NCI-H2029 (cell line): ENCODE data around the gene MAN1A1.
"Not testable (repeated sequence)": the region's sequence is repeated elsewhere in the genome, so short reads cannot be mapped to it uniquely, and the experiment has no call there.

Experiments used
- DNase-seq: peaks from one replicate; lab custom pipeline; 2025; lab: John Stamatoyannopoulos, UW

The MAN1A1 gene

DNA sequence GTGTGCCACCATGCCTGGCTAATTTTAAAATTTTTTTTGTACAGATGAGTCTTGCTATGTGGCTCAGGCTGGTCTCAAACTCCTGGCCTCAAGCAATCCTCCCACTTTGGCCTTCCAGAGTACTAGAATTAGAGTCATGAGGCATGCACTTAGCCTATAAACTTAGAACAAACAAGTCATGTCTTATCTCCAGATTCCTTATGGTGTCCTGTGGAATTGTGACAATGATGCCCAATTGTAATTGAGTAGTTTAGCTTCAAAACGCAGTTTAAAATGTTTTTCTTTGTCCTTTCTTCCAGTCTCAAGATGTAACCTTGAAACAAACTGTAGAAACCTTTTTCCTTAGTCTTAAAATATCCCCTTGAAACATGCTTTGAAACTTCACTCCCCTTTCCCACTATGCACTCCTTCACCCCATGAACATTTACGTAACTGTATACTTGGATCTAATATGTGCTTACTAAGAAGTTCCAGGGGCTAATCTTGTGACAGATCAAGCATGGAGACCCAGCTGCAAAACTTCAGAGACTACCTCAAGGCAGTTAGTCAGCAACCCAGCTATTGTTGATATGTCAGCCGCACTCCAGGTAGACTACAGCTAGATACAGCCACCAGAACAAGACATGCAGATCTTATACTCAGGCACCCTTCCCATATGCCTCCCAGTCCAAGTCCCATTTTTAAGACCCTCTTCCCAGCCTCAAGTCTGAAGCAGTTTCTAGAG is 46.2 kb downstream of the MAN1A1 start:
- DNase-seq, result no peak

DNA sequence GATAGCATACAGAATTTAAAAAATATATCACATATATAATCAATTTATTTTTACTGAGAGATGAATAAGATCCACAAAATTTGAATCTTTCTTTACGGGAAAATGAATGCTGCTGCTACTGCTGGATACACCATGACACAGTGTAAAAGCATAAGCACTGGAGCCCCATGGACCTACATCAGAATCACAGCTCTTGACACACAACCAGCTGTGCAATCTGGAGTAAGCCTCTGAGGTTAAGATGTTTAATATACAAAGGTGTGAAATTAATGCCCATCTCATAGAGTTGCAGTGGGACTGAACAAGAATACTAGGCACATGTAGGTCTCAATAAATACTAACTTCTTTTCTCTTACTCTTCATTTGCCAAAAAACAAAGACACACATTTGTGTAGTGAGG is 48.1 kb downstream of the MAN1A1 start:
- no peak for DNase-seq

DNA sequence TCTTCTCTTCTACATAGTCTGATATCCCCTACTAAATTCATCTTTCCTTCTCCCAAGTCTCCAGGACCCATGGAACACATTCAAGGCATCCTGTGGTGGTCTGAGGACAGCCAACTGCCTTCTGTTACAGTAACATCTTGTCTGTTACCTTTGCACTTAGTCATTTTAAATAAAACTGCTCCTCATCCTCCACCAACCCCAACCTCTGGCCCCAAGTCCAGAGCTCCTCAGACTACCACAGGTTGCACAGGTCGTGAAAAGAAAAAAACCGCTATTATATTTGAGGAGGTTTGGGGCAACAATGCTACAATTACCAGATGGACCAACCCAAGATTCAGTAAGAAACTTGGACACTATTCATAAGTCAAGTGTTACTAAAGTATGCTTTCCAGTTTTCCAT is 49.9 kb downstream of the MAN1A1 start:
- no peak for DNase-seq

DNA sequence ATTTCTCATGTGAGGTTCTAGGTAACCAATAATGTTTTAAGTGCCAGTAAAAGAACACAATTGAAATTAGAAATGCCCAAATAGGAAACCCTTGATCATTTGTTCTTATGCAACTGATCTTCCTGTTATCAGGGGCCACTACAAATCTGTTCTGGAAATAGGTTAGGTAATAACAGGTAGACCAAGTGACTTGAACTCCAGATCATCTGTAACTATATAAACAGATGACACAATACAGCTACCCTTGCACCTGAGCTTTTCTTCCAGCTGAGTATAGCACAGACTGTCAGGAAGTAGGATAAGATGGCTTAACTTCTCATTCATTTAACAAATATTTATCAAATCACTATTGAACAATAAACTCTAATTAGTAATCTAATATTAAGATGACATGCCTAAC is 52.5 kb downstream of the MAN1A1 start:
- no peak for DNase-seq

DNA sequence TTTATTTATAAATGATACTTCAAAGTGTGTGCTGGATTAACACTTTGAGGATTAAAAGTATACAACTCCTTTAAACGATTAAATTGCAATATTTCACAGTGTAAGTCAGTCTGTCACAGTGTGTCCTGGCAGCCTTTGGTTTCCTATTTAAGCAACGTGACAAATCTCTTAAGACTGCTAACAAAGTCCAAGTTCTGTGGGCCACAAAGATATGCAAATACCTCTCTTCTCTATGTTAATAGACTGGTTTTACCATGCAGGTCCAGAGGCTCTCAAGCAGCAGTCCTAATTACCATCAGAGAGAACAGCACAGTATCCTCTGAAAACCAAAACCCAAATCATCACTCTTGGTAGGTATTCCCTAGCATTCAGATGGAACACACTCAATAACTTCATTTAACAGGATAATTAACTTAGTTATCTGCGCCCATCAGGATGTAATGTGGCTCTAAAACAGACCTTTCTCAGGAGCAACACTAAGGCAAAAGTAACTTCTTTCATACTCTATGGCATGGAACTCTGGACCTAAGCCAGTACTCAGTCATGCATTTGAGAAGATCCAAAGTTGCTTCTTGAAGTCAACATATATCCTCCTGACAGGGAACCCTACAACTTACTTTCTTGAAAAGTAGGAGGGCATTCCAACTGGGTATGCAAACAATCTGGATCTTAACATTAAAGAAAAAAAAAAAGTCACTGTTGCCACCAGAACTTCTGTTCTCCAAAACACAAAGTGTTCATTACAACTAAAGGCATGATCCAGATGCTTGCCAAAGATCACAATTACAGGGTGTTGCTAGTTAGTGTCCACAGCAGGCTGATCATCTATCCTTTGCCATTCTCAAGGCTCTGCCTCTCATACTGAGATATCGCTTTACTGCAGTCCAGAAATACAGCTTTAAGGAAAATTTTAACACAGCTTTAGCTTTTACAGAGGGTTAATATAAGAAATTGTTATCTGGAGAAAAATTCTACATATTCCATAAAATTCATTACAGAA is 53.2 kb downstream of the MAN1A1 start:
- no peak for DNase-seq

DNA sequence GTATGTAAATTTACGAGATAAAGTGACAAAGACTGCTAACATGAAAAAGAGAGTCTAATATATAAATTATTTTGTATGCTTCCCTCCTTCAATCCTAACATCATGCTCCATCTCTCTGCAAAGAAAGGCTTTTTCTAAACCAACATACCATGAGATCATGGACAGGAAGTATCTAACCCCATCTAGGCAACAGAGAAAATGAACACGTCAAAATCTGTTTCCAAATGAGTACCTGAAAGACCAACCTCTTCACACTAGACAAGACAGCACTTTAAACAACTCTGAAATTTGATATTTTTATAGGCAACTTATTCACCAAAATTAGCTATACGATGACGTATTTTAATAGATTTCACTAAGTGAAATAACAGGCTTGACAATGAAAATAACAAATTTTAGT is 54.6 kb downstream of the MAN1A1 start:
- no peak for DNase-seq

DNA sequence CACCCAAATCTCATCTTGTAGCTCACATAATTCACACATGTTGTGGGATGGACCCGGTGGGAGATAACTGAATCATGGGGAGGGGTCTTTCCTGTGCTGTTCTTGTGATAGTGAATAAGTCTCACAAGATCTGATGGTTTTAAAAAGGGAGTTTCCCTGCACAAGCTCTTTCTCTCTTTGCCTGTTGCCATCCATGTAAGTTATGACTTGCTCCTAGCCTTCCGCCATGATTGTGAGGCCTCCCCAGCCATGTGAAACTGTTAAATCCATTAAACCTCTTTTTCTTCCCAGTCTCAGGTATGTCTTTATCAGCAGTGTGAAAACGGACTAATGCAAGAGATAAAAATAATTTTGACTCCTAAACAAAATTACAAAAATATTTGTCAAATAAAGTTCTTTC is 58.5 kb downstream of the MAN1A1 start:
- DNase-seq, result not testable (repeated sequence)

DNA sequence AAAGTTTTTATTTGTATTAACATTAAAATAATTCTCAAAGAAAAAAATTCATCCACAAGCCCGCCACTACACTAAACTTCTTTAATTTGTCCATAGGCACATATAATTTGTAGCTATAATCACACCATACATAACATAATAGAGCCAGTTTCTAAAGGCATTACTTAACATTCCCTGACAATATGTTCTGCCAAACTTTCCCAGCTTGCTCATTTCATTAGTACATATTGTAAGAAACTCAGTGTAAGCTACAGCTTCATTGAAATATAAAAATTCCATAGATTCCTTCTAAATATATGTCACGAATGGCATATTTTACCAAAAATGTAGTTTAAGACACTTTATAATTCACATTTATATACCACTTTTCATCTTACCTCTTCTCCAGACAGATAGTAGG is 59.3 kb downstream of the MAN1A1 start:
- DNase-seq, result no peak

DNA sequence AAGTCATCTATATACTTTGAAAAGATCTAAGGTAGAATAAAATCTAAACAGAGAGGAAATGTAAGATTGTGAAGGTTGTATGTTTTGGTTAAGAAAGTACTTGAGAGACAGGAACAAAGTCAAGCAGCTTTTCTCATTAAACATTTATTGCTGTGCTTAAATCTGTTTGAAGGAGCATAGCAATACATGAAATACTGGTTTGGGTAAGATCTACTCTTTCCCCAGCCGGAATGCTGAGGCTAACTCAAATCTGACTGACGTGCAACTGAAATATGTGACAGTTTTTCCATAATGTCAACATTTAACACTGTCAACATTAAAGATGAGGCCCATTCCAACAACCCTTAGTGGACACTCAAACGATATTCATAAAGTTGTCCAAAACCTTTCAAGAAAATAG is 59.9 kb downstream of the MAN1A1 start:
- DNase-seq, result no peak

DNA sequence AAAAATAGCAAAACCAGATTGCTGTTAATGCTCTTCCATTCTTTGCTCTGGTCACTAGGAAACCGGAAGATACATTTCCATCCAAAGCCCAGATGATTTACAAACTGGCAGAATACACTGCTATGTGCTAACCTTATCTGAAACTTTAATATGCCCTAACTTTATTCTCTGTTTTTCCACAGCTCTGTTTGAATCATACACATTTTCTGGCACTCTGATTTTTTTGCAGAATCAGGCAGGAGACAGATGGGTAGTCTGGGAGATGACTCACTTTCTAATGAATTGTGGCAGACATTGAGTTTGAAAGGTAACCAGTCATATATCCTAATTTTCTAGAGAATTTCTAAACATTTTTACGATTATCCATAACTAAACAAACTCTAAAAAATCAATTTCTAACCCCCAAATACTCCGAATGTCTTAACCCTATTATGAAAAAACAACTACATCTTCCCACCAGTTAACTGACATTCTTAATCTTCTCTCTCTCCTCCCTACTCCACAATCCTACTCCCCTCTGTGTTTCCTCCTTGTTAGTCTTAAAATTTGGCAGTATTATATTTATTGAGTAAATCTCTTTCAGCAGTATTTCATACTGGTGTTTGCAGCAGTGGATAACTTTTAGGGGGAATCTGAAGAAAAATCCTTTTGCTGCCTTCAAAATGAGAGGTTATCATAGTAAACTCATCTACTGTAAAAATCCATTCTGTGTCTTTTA is 63.5 kb downstream of the MAN1A1 start:
- DNase-seq, result no peak

DNA sequence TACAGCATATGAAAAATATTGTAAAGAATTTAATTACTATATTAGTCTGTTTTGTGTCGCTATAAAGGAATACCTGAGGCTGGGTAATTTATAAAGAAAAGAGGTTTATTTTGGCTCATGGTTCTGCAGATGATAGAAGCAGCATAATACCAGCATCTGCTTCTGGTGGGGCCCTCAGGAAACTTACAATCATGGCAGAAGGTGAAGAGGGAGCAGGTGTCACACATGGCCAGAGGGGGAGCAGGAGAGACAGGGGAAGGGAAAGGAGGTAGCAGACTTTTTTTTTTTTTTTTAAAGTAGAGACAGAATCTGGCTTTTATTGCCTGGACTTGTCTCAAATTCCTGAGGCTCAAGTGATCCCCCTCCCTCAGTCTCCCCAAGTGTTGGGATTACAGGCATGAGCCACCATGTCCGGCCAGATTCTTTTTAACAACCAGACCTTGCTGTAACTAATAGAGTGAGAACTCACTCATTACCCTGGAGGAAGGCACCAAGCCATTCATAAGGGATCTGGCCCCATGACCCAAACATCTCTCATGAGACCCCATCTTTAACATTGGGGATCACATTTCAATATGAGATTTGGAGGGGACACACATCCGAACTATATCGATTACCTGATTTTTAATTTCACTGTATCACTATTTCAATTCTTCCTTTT is 64.6 kb downstream of the MAN1A1 start:
- no peak for DNase-seq

DNA sequence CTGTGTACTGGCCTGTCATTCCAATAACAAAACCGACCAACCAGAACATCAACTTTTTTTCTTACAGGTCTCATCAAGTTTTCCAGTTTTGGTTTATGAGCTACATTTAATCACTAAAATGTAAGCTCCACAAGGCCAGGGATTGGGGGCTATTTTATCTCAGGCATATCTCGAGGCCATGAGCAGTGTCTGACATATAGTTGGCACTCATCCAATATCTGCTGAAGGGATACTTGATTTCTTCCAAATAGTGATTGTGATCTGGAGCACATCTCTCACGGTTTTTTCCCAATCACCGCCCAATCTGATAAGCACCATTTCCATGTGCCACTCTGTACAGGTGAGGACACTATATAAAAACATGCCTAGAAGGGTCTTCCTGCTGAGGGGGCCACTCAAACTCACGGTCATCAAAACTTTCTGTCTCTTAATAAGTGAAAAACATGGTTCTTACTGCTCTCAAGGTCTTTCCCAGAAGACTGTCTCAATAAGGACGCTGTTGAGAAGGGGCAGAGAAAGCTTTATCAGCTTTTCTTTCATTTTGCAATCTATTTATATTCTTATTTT is 65.5 kb downstream of the MAN1A1 start:
- no peak for DNase-seq

DNA sequence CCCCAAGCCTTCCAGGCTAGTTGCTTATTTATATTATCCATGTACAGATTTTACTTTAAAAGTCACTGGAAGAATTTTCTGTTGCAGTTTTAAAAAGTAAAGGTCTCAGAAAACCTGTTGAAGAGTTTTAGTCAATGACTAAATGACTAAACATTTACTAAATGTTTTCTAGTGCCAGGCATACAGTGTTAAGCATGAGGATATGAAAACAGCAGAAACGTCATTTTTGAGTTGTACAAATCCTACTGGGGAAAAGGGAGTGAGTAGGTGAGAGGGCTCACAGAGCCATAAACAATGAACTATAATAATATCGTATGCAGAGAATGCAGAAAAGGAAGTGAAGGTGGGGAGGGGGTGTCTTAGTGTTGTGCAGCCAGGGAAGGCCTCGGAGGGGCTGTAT is 66.3 kb downstream of the MAN1A1 start:
- DNase-seq, result no peak

DNA sequence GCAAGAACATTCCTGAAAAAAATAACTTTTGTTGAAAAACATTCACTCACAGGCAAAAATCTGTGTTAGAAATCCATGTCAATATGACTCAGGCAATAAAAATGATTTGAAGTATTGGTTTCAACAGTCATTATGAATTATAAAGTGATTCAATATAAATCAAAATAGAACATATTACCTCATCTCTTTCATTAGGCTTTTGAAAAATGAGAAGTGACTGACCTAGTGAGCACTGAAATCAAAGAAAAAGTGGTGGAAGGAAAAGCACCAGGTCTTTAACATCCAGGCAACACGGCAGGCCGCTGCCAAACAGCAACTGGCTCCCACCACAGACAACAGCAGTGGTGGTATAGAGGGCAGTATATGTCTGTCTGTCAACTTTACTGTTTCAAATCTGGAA is 68.9 kb downstream of the MAN1A1 start:
- DNase-seq, result no peak

DNA sequence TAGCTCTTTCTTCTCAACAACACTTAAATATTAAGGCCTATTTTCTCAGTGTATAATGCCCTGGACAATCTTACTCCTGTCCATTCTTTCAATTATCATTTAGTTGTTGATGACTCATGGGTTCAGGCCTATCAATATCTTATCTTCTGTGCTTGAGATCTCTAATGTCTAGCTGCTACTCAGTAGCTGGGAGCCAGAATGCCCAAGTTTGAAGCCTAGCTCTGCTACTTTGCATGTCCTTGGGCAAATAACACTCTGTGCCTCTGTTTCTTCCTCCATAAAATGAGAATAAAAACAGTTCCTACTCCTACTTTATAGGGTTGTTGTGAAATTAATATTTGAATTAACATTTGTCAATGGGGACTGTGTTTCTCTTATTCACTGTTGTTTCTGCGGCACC is 69.5 kb downstream of the MAN1A1 start:
- DNase-seq, result no peak

DNA sequence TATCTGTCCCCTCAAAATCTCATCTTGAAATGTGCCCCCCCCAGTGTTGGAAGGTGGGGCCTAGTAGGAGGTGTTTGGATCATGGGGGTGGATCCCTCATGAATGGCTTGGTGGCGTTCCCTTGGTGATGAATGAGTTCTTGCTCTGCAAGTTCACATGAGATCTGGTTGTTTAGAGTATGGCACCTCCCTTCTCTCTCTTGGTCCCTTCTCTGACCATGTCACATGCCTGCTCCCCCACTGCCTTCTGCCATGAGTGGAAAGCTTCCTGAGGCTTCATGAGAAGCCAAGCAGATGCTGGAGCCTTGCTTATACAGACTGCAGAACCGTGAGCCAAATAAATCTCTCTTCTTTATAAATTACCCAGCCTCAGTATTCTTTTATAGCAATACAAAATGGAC is 70.9 kb downstream of the MAN1A1 start:
- DNase-seq, result no peak

DNA sequence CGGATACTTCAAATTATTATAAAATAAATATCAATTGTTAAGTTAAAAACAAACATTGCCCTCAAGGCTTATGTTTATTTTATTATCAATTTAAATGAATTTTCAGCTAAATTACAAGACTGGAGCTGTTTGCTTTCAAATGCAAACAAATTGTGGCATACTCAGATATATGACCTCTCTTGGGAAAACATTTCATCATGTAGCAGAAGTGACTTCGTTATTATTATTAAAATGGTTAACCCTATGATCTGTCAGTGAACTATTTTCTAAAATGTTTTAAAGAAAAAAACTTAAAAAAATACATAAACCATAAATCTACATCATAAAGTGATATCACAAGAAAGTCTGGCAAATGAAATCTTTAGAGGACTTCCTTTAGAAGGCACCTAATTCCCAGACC is 72.5 kb downstream of the MAN1A1 start:
- DNase-seq, result no peak

DNA sequence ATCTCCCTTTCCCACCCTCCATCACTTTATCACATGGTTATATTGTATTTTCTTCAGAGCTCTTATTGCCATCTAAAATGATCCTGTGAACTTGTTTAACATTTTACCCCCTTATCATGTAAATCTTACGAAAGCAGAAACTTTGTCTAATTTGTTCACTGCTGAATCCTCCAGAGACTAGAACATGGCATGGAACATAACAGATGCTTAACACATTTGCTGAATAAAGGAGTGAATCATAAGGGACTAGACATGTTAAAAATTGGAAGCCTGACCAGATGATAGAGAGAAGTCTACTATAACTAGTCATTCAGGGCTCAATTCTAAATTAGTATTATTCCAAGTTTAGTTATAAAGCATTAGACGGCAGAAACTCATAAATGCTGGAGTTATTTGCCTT is 73.3 kb downstream of the MAN1A1 start:
- no peak for DNase-seq

DNA sequence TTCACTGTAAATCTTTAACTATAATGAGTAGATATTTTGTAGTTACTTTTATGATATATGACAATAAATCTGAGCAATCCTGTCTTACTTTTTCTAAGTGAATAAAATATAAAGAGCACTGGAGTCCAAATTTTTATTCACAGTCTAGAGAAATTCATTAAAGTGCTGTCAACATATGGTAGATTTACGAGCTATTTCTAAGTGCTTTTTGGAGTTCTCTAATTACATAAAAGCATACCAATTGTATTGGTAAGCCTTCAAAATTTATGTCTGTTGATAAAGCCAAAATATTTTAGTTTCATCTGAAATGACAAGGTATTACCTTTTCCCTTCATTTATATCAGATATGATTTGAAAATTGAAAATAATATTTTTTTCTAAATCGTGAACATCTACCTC is 75.4 kb downstream of the MAN1A1 start:
- no peak for DNase-seq

DNA sequence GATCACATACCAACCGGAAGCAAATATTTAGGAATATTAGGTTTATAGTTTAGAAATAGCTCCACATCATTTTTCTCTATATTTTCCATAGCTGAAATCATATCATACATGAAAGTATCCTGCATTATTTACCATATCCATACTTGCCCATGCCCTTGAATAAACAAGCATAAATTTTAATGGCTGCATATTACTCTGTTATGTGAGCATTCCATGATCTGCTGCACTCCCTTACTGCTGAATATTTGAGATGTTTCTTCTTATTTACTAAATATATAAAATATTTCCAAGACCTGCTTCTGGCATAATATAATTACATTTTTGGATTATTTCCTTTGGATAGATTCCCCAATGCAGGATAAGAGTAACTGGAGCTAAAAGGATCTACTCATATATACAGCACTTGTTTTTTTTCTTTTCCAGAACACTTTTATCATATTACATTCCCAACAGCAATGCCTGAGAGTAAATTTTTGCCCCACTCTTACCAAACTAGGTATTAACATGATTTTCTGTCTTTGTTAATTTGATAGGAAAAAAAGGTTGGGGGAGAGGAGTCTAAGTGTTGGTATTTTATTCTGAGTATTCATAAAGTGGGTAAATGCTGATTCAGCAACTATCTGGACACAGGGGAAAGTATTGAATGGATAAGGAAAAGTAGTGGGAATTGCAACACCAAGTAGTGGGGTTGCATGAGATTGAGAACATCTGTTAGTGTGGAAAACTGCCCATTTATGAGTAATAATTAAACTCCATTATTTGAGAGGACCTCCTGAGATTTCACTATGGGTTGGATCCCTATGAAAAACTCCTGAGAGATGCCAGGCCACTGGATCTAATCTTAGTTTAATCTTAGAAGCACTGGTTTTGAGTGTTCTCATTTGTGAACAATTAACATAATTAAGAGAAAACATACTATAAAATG is 76.0 kb downstream of the MAN1A1 start:
- no peak for DNase-seq

DNA sequence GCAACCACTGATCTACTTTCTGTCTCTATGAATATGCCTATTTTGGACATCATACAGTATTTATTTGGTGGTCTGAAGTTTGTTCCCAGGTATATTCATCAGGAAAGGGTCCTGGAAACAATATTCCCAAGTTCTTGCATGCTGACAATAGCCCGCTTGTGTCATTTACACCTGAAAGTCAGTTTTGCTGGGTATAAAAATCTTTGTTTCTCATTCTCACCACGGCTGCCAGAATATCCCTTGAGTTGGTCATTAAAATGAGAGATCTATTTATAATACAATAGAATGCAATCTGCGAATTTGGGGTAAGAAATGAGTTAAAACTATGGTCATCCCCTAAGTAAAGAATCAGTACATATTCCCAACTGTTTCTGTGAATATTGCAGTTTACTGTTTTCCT is 79.0 kb downstream of the MAN1A1 start:
- no peak for DNase-seq
